ENCODE measurements around the gene PYGL.

DNA sequence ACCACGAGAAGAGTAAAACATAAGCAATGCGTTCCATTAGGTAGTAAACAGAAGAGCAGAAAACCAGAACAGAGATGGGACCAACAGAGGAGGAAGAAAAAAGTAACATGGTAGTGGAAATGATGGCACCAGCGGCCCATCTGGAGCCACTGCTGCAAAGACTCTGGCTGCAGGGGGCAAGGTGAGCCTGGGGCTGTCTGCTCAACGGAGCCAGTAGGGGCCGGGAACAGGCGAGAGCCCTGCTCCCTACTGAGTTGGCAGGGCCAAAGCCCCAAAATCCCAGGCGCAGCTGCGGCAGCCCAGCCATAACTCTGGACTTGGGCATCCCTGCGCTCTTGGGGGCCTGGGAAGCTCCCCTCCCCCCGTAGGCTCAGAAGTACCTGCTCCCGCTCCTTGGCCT is 28.5 kb upstream of the PYGL start:
- TF ChIP-seq, protein P1, sequence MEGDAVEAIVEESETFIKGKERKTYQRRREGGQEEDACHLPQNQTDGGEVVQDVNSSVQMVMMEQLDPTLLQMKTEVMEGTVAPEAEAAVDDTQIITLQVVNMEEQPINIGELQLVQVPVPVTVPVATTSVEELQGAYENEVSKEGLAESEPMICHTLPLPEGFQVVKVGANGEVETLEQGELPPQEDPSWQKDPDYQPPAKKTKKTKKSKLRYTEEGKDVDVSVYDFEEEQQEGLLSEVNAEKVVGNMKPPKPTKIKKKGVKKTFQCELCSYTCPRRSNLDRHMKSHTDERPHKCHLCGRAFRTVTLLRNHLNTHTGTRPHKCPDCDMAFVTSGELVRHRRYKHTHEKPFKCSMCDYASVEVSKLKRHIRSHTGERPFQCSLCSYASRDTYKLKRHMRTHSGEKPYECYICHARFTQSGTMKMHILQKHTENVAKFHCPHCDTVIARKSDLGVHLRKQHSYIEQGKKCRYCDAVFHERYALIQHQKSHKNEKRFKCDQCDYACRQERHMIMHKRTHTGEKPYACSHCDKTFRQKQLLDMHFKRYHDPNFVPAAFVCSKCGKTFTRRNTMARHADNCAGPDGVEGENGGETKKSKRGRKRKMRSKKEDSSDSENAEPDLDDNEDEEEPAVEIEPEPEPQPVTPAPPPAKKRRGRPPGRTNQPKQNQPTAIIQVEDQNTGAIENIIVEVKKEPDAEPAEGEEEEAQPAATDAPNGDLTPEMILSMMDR (IDR thresholded peaks at IDR 0.05): no peak
- TF ChIP-seq POLR2A (IDR thresholded peaks at IDR 0.05): no peak
